Measurements from ENCODE around the gene ZNF558.

GRCh38 chr19:8827277-8827676, 4.8 kb downstream of the ZNF558 start:
- no peak for TF ChIP-seq CTCF (IDR thresholded peaks at IDR 0.05; ENCODE audit: control extremely low read depth in 1 of 3, insufficient read depth in 1 of 3, low read depth in 1 of 3, low read length in 3 of 3)
- no peak for TF ChIP-seq POLR2A (IDR thresholded peaks at IDR 0.05; ENCODE audit: control extremely low read depth in 1 of 2, low read depth in 2 of 2, low read length in 2 of 2)
- no peak for TF ChIP-seq SUZ12 (IDR thresholded peaks at IDR 0.05; ENCODE audit: low read length)
- no peak for TF ChIP-seq HDAC6 (IDR thresholded peaks at IDR 0.05; ENCODE audit: low read depth, low read length)
- TF ChIP-seq EZH2 (IDR thresholded peaks at IDR 0.05; ENCODE audit: low read depth, low read length, severe bottlenecking) = no peak
- no peak for TF ChIP-seq ASH2L (IDR thresholded peaks at IDR 0.05; ENCODE audit: low read length)
- no peak for TF ChIP-seq JUND (IDR thresholded peaks at IDR 0.05; ENCODE audit: low read length)
- TF ChIP-seq TAF1 (IDR thresholded peaks at IDR 0.05; ENCODE audit: low read depth, low read length) = no peak
- no peak for TF ChIP-seq POLR2AphosphoS5 (IDR thresholded peaks at IDR 0.05; ENCODE audit: low read depth, low read length)
